ENCODE results near the gene SLC25A39. TPM values are rescaled to one million over a fixed set of nuclear protein-coding genes. Genes with fewer than 3 reads are reported as not detected.
"Not testable (repeated sequence)": the region's sequence is repeated elsewhere in the genome, so short reads cannot be mapped to it uniquely, and the experiment has no call there.

The SLC25A39 gene, protein sequence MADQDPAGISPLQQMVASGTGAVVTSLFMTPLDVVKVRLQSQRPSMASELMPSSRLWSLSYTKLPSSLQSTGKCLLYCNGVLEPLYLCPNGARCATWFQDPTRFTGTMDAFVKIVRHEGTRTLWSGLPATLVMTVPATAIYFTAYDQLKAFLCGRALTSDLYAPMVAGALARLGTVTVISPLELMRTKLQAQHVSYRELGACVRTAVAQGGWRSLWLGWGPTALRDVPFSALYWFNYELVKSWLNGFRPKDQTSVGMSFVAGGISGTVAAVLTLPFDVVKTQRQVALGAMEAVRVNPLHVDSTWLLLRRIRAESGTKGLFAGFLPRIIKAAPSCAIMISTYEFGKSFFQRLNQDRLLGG
- total RNA-seq, result 100 to 1,000 TPM; 171 to 176 TPM

DNA sequence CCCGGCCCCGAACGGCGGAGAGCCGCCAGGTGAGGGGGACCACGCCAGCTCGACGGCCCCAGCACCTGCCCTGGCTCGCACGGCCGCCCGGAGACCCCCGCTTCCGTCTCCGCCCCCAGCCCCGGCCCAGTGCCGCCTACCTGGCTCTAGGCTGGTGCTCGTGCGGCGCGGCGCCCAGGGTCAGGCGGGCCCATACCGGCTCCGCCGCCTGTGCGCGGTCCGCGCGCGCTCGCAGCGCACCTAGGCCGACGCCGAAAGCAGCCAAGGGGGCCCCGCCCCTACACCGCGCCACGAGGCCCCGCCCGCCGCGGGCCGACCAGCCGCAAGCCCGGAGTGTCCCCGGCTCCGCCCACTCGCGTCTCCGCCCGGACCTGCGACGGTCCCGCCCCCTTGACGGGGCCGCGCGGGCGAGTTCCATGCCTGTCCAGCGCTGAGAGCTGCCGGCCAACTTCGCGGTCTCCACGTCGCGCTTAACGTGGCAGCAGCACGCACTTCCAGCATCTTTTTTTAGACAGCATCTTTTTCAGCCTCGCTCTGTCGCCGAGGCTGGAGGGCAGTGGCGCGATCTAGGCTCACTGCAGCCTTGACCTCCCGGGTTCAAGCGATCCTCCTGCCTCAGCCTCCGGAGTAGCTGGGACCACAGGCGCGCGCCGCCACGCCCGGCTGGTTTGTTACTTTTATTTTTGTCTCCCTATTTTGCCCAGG, at the start of gene SLC25A39:
TSS of gene SLC25A39 (minus strand) at position 253 of the 705 bp plus-strand sequence. CDS start 1,261 bp downstream, outside the sequence.
- CTCF ChIA-PET, result interaction anchor here (1.0 to 2.5 kb wide), 6 partner anchors 8 to 121 kb away, joined by 3 to 8 read pairs (median 4); no protein-coding TSS in a partner anchor
- POLR2A ChIA-PET, result interaction anchor here (0.5 to 2.7 kb wide), 6 partner anchors 8 to 445 kb away, joined by 3 to 15 read pairs (median 4); partner anchors contain the start of gene UBTF

- POLR2A ChIA-PET, result no interaction called here
- CTCF ChIA-PET, result interaction anchor here (0.6 to 0.8 kb wide), 3 partner anchors 9 to 152 kb away, joined by 3 to 4 read pairs (median 3); partner anchors contain the start of genes FAM171A2 and UBTF
These were observed 47.4 kb upstream of the SLC25A39 start for GRCh38 chr17:44372036-44372435.

- CTCF ChIA-PET, result interaction anchor here (1.0 kb wide), 1 partner anchor 15 kb away, joined by 3 read pairs; no protein-coding TSS in a partner anchor
- POLR2A ChIA-PET, result not testable (repeated sequence)
These were observed 44.9 kb upstream of the SLC25A39 start for GRCh38 chr17:44369414-44370023.

DNA sequence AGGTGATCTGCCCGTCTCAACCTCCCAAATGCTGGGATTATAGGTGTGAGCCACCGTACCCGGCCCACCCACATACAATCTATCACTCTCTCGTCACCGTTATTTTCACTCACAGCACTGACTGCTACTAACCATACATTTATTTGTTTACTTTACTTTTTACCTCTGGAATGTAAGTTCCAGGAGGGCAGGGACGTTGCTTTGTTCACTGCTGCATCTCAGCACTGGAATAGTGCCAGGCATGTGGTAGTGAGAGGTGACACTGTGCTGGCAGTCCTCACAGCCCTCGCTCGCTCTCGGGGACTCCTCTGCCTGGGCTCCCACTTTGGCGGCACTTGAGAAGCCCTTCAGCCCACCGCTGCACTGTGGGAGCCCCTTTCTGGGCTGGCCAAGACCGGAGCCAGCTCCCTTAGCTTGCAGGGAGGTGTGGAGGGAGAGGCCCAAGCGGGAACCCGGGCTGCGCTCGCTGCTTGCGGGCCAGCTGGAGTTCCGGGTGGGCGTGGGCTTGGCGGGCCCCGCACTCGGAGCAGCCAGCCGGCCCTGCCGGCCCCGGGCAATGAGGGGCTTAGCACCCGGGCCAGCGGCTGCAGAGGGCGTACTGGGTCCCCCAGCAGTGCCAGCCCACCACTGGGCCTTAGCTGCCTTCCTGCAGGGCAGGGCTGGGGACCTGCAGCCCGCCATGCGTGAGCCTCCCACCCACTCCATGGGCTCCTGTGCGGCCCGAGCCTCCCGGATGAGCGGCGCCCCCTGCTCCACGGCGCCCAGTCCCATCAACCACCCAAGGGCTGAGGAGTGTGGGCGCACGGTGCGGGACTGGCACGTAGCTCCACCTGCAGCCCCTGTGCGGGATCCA, 44.0 kb upstream of the SLC25A39 start:
- CTCF ChIA-PET, result interaction anchor here (1.0 kb wide), 1 partner anchor 14 kb away, joined by 3 read pairs; no protein-coding TSS in a partner anchor
- POLR2A ChIA-PET, result not testable (repeated sequence)

DNA sequence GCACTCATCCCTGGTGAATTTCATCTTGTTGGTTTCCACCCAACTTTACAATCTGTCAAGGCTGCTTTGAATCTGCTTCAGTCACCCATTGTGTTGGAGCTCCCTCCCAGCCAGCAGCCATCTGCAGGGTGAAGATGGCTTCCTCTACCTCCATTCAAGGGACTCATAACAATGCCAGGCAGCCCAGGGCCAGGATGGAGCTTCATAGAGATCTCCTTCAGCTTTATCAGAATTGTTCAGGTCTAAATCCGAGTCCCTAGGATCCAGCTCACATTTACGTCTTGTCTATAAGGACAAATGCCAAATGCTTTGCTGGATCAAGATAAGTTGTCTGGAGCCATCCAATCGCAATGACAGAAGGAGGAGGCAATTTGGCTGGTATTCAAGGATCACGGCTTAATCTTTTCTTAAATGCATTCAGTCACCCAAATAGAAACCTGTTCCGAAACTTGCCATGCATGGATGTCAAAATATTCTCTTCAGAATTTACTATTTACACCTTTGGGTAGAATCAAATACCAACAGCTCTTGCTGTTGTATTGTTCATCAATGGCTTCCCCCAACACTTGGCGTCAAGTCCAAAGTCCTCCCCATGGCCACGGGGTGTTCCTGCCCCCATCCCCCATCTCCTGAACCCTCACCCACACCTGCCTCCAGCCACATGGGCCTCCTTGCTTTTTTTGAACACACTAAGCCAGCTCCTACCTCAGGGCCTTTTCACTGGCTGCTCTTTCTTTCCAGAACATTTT, 42.8 kb upstream of the SLC25A39 start:
- CTCF ChIA-PET, result interaction anchor here (1.1 to 1.2 kb wide), 2 partner anchors 14 to 17 kb away, joined by 3 to 5 read pairs; no protein-coding TSS in a partner anchor
- POLR2A ChIA-PET, result no interaction called here

GRCh38 chr17:44365051-44365450, 40.4 kb upstream of the SLC25A39 start:
- POLR2A ChIA-PET, CTCF ChIA-PET: not testable (repeated sequence)

DNA sequence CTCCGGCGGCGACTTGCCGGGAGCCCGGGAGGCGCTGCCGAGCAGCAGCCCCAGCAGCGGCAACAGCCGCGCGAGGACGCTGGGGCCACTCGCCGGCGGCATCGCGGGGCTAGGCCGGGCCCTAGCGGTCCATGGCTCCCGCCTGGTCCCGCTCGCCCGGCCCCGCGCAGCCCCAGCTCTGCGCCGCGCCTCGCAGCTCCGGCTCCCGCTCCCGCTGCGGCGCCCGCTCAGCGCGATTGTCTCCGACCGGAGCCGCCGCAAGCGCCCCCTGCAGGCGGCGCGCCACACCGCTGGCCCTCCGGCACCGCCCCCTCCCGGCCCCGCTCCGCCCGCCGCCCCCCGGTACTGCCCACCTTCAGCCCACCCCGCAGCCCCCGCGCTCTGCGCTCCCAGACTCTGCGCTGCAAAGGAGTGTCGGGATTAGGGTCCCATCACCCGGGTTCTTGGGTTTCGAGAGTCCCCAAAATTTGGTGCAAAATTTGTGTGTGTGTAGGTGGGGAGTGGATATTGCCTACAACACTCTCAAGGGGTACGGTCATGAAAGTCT, 39.1 kb upstream of the SLC25A39 start, which contains the start of gene FAM171A2:
TSS of gene FAM171A2 (minus strand) at position 241 of the 547 bp plus-strand sequence. CDS start at position 102, 139 bp downstream.
- CTCF ChIA-PET, result interaction anchor here (0.6 to 3.2 kb wide), 14 partner anchors 8 to 169 kb away, joined by 3 to 15 read pairs (median 5); partner anchors contain the start of gene GRN
- POLR2A ChIA-PET, result interaction anchor here (0.7 to 1.3 kb wide), 2 partner anchors 9 to 53 kb away, joined by 5 read pairs; no protein-coding TSS in a partner anchor

DNA sequence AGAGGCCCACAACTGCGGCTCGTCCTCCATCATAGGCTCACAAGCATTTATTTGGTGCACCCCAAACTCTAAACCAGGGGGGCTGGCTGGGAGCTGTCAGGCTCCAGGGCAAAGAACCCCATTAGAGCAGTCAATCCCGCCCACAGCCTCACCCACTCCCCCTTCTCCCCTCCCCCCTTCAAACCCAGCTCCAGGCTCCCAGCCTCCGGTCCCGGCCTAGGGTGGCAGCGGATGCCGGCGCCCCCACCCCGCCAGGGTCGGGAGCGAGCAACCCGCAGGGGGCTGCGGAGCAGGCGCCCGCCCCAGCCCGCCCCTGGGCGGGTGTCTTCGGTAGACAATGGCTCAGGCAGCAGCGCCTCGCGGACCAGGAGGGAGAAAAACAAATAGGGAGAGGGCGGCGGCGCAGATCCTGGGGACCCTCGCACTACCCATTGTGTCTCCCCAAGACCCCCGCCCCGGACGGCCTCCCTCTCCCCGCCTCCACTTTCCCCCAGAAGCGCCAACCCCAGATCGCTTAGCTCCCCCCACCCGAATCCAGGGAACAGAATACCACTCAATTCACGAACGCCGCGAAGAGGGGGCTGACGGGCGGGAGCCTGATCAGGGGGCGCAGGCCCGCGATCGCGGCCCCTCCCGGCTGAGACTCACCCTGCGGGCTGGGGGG, 38.5 kb upstream of the SLC25A39 start:
- ChIA-PET POLR2A (interaction anchor here (0.6 to 0.7 kb wide), 3 partner anchors 8 to 177 kb away, joined by 5 to 14 read pairs (median 5); no protein-coding TSS in a partner anchor), CTCF (interaction anchor here (0.6 to 3.2 kb wide), 14 partner anchors 8 to 169 kb away, joined by 3 to 15 read pairs (median 5); partner anchors contain the start of gene GRN)

DNA sequence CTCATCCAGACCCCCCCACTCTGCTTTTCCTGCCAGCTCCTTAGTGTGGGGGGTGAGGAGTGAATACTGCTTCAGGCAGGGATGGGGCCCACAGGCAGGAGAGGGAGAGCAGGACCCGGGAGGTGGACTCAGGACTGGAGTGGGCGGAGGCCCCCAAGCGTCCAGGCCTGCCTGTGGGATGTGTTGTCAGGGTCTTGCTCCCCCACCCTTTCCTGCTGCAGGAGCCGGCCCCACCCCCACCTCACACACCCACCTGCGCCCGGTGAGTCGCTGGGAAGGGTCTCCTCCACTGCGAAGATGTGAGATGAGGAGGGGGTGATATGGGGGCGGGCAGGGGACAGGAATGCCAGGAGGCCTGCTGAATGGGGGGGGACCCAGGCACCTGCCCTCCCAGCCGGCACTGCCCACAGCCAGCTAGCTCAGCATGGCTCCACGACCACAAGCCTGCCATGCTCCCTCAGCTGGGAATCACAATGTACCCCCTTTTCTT, 37.9 kb upstream of the SLC25A39 start:
- ChIA-PET CTCF (interaction anchor here (0.7 to 3.2 kb wide), 9 partner anchors 8 to 161 kb away, joined by 3 to 15 read pairs (median 5); partner anchors contain the start of gene GRN), POLR2A (interaction anchor here (0.6 kb wide), 1 partner anchor 177 kb away, joined by 14 read pairs; no protein-coding TSS in a partner anchor)

- ChIA-PET CTCF (interaction anchor here (0.6 to 3.2 kb wide), 6 partner anchors 10 to 162 kb away, joined by 3 to 15 read pairs (median 4); no protein-coding TSS in a partner anchor), POLR2A (no interaction called here)
These were observed 37.0 kb upstream of the SLC25A39 start for GRCh38 chr17:44361292-44362260.

DNA sequence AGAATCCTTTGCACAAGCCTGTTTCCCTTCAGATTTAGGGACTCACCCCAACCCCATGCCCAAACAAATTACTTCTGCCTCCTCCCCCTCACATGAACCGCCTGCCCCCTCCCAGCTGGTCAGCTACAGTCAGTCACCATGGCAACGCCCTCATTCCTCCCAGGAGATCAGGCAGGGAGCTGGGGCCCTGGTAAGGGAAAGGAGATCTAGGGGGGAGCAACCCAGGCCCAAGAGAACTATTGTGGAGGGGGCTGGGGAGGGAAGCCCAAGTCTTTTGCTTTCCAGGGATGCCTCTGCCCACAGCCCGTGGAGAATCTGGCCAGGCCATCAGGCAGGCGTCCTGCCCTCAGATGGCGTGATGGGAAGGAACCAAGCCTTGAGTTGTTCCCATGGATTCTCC, 36.2 kb upstream of the SLC25A39 start:
- ChIA-PET POLR2A (no interaction called here), CTCF (interaction anchor here (0.6 to 3.2 kb wide), 3 partner anchors 21 to 162 kb away, joined by 4 to 13 read pairs (median 4); no protein-coding TSS in a partner anchor)

DNA sequence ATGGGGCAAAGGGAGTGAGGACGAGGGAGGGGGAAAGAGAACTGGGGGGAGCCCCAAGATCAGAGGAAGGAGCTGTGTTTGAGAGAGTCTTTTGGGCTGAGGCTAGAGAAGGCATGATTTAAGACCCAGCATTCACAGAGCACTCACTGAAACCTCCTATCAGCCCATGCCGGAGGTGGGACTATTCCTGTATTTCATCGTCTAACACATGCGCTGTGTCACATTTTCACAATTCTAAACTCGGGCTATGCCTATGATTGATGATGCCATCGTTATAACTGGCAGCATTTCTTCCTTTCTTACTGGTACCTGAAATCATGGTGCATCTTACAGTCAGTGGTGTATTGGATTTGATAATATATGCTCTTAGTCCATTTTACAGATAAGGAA, 35.5 kb upstream of the SLC25A39 start:
- POLR2A ChIA-PET, result no interaction called here
- CTCF ChIA-PET, result no interaction called here

DNA sequence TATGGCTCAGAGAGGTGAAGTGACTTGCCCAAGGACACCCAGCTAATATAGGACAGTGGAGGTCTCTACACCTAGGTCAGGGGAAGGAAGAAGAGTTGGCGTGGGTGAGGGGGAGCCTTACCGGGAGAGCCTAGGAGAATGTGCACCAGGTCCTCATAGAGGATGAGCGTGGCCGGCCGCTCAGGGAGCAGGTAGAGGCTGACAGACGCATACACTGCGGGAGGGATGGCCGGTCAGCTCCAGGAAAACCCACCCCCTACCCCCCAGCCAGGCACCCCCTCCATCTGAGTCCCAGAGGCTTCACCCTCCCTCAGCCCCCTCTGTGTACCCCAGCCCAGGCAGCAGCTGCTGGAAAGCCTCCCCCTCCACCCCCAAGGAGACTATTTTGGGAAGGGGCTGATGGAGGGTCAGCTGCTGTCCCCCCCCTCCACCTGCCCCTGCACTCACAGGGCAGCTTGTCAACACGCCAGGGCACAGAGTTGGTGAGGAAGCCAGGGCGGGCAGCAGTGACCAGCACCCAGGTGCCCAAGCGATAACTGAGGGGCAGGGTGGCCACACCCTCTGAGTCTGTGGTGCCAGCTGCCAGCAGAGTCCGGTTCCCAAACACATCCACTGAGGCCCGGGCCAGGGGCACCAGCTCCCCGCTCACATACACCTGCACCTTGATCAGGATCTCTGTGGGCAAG, 35.0 kb upstream of the SLC25A39 start:
- POLR2A ChIA-PET, result no interaction called here

DNA sequence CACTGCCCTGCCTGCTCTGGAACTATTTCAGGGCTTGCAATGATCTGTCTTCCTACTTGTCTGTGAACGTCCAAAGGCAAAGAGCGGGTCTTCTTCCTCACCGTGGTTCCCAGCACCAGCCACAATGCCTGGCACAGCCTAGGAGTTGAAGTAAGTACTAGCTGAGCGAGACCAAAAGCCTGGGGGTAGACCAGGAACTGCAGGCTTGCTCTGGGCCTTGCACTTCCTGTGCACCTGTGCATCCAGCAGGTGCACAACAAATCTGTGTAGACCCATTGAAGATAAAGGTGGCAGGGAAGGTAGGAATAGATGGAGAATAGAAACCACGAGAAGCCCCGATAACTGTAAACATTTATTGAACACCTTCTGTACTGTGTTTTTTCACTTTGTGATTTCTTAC, 34.4 kb upstream of the SLC25A39 start:
- ChIA-PET CTCF (interaction anchor here (0.5 kb wide), 1 partner anchor 35 kb away, joined by 3 read pairs; no protein-coding TSS in a partner anchor), POLR2A (no interaction called here)

More for the DNA sequence above, 35.0 kb upstream of the SLC25A39 start:
- CTCF ChIA-PET, result no interaction called here

- ChIA-PET CTCF (interaction anchor here (1.0 kb wide), 1 partner anchor 27 kb away, joined by 3 read pairs; no protein-coding TSS in a partner anchor), POLR2A (interaction anchor here (0.5 kb wide), 1 partner anchor 23 kb away, joined by 5 read pairs; no protein-coding TSS in a partner anchor)
These were observed 33.4 kb upstream of the SLC25A39 start for GRCh38 chr17:44358066-44358465.

All from activated CD8-positive, alpha-beta memory T cell treated with anti-CD3 and anti-CD28 coated beads for 36 hours (primary cell).